ENCODE results near the gene SSR4. TPM values are rescaled to one million over a fixed set of nuclear protein-coding genes. Genes with fewer than 3 reads are reported as not detected.

Gene SSR4
- total and polyA plus RNA-seq, 2 of the 13 experiments (the other 11 are each of a cell fraction or from before 2014, with no cell fraction given) = 214 to 288 TPM

DNA sequence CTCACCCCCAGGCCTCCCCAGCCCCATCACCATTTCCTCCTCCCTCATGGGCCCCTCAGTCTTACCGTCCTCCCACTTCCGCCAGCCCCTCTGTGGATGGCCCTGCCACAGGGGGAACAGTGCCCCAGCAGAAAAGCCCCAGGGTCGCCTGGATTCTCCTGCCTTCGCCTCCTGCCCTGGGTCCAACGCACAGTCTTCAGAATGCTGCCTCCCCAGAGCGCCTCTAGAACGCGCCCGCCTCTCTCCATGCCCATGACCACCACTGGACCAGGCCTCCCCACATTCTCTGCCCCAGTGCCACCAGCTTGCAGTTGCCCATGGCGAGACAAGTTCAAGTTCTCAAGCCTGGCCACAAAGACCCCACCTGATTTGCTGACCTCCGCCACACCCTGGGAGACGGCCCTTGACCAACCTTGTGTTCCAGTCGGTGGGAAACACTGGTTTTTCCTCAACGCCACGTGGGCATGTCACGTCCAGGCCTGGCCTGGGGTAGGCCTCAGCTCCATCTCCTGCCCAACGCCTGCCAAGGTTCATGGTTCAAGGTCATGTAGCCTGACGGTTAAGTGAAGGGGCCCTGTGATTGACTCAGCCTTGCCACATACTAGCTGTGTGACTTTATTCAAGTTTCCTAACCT, 31.1 kb upstream of the SSR4 start (continued):
- TF ChIP-seq ADNP (CRISPR knock-in tag; IDR thresholded peaks at IDR 0.05) = no peak
- no peak for TF ChIP-seq ZNF674 (CRISPR knock-in tag; IDR thresholded peaks at IDR 0.05; ENCODE audit: low read depth)
- TF ChIP-seq RAD21 (CRISPR knock-in tag; IDR thresholded peaks at IDR 0.05) = no peak

DNA sequence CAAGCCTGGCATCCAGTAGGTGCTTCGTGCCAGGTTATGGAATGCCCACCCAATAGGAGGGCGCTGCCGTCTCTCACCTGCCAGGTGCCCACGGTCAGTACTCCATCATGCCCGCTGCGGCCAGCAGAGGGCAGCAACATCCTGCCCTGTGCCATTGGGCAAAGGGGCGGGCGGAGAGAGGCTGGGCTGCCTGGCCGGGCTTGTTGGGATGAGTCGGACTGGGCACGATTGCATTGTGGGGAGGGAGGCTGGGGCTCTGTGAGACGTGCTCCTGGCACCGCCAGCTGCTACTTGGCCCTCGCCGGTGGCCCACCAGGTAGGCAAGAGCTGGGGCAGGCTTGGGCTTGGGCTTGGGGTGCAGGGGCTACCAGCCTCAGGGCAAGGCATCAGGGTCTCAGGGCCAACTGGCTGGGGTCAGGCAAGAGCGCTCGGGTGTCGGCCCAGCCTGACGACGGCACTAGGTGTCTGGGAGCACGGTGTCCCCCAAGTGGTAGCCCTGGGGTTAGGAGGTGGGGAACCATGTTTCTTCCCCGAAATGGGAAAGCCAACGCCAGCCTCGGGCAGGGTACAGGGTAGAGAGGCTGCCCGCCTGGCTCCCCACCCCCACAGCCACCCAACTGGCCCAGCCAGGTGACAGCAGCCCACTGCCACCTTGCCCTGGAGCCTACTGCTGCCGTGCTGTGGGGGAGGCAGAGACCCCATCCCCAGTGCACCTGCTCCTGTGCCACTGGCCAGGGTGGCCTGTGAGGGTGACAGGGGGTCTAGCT, 30.3 kb upstream of the SSR4 start, which contains the start of gene PLXNB3:
Gene PLXNB3, plus strand, starts transcription at position 261 of the 767 bp plus-strand sequence. CDS start 1,287 bp downstream, outside the sequence.
- no peak within 1 kb of the TSS for H2AFZ ChIP-seq (ENCODE audit: low read length)
- no peak for TF ChIP-seq ZNF775 (CRISPR knock-in tag; IDR thresholded peaks at IDR 0.05; ENCODE audit: borderline replicate concordance)
- TF ChIP-seq SRSF4 (IDR thresholded peaks at IDR 0.05; ENCODE audit: low read depth, low read length, poor library complexity, severe bottlenecking) = no peak
- TF ChIP-seq CCDC6 (CRISPR knock-in tag; IDR thresholded peaks at IDR 0.05) = no peak
- no peak for TF ChIP-seq ARNT2 (CRISPR knock-in tag; IDR thresholded peaks at IDR 0.05; ENCODE audit: low read depth)
- TF ChIP-seq NBN (conservative IDR thresholded peaks at IDR 0.05) = no peak
- TF ChIP-seq STAG1 (CRISPR knock-in tag; IDR thresholded peaks at IDR 0.05) = peak; percentile 86
- no peak for TF ChIP-seq ELF3 (CRISPR knock-in tag; IDR thresholded peaks at IDR 0.05)
- no peak for TF ChIP-seq EHMT2 (IDR thresholded peaks at IDR 0.05; ENCODE audit: borderline replicate concordance, low read depth, low read length)
- TF ChIP-seq BCL6 (CRISPR knock-in tag; IDR thresholded peaks at IDR 0.05) = 0 out of 2 replicates have a peak, but pooled peaks have one; percentile 13
- TF ChIP-seq YY1 (IDR thresholded peaks at IDR 0.05; ENCODE audit: insufficient read depth, insufficient replicate concordance, low read depth, low read length) = no peak
- no peak for TF ChIP-seq ZFP36 (IDR thresholded peaks at IDR 0.05; ENCODE audit: borderline replicate concordance, low read depth, low read length, partially characterized antibody)
- no peak for TF ChIP-seq ZSCAN31 (CRISPR knock-in tag; IDR thresholded peaks at IDR 0.05; ENCODE audit: low read depth)
- peak; percentile 73; the same call in 1 of the 2 replicates for TF ChIP-seq RAD21 (CRISPR knock-in tag; IDR thresholded peaks at IDR 0.05)
- no peak for TF ChIP-seq ZNF343 (CRISPR knock-in tag; IDR thresholded peaks at IDR 0.05)
- TF ChIP-seq, protein P1, sequence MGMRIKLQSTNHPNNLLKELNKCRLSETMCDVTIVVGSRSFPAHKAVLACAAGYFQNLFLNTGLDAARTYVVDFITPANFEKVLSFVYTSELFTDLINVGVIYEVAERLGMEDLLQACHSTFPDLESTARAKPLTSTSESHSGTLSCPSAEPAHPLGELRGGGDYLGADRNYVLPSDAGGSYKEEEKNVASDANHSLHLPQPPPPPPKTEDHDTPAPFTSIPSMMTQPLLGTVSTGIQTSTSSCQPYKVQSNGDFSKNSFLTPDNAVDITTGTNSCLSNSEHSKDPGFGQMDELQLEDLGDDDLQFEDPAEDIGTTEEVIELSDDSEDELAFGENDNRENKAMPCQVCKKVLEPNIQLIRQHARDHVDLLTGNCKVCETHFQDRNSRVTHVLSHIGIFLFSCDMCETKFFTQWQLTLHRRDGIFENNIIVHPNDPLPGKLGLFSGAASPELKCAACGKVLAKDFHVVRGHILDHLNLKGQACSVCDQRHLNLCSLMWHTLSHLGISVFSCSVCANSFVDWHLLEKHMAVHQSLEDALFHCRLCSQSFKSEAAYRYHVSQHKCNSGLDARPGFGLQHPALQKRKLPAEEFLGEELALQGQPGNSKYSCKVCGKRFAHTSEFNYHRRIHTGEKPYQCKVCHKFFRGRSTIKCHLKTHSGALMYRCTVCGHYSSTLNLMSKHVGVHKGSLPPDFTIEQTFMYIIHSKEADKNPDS (CRISPR knock-in tag; IDR thresholded peaks at IDR 0.05) = no peak
- TF ChIP-seq ZNF510 (CRISPR knock-in tag; IDR thresholded peaks at IDR 0.05; ENCODE audit: low read depth) = no peak
- TF ChIP-seq, protein P2, sequence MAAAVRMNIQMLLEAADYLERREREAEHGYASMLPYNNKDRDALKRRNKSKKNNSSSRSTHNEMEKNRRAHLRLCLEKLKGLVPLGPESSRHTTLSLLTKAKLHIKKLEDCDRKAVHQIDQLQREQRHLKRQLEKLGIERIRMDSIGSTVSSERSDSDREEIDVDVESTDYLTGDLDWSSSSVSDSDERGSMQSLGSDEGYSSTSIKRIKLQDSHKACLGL (CRISPR knock-in tag; IDR thresholded peaks at IDR 0.05) = no peak
- TF ChIP-seq NFIB (CRISPR knock-in tag; IDR thresholded peaks at IDR 0.05; ENCODE audit: borderline replicate concordance) = no peak

More for the DNA sequence above, 30.3 kb upstream of the SSR4 start, which contains the start of gene PLXNB3:
- peak within 1 kb of the TSS; percentile 54 for H3K9ac ChIP-seq (ENCODE audit: insufficient read depth, low read depth, low read length)
- H3K4me2 ChIP-seq (ENCODE audit: low read depth, low read length) = peak within 1 kb of the TSS; percentile 78
- no peaks in the 10 kb centered on the region for H3K36me3 ChIP-seq (replicated peaks in 1 of 2; ENCODE audit: control insufficient read depth in 1 of 2, insufficient read depth in 2 of 2, low read length in 2 of 2)
- peak; percentile 57 for DNase-seq (ENCODE audit: low spot score)
- H4K20me1 ChIP-seq (ENCODE audit: insufficient read depth, low read length) = no peaks in the 10 kb centered on the region
- TSS peak; percentile 51 for BruUV-seq (replicated peaks)
- intact Hi-C loops (cut with micrococcal nuclease; ENCODE audit: unreplicated experiment) = loop anchor here (2.0 to 10.0 kb wide), 2 partner anchors 19 to 181 kb away; partner anchors contain the start of gene RENBP
- H3K27me3 ChIP-seq (ENCODE audit: control insufficient read depth in 1 of 2, insufficient read depth in 2 of 2, low read length in 2 of 2) = no peaks in the 10 kb centered on the region
- no peaks in the 10 kb centered on the region for H3K9me3 ChIP-seq (ENCODE audit: low read length)
- CTCF ChIA-PET (ENCODE audit: low intra/inter-chr PET ratio, low total read pairs) = interaction anchor here (0.6 to 1.7 kb wide), 3 partner anchors 30 to 189 kb away, joined by 3 to 6 read pairs (median 3); partner anchors contain the start of genes IDH3G and SSR4
- ATAC-seq = peak; percentile 77
- H3K4me3 ChIP-seq (replicated peaks in 1 of 3; ENCODE audit: insufficient read depth in 1 of 3, low read depth in 2 of 3, low read length in 3 of 3) = peak within 1 kb of the TSS; percentile 45 to 66 (median 53); a peak in 5 of 6 replicates
- no peak within 1 kb of the TSS for H3K27ac ChIP-seq (ENCODE audit: extremely low read length, insufficient read depth, low read length)
- POLR2A ChIA-PET = interaction anchor here (1.0 to 2.9 kb wide), 6 partner anchors 30 to 184 kb away, joined by 3 to 15 read pairs (median 6); partner anchors contain the start of genes IDH3G, SLC6A8 and SSR4
- no peaks in the 10 kb centered on the region for H3K79me2 ChIP-seq (ENCODE audit: insufficient read depth, low read length)
- FAIRE-seq = no peak
- no CpG with 5 or more reads among the region's 26 CpGs for WGBS (ENCODE audit: low lambda C conversion rate)
- in situ Hi-C loops (cut with HindIII; ENCODE audit: extremely low pct_ligation_motif_present, low pct_unique_long_range_greater_than_20kb) = no loop called here
- peaks cover 37% of the 10 kb centered on the region for H3K4me1 ChIP-seq (ENCODE audit: insufficient read depth, low read length)
